ENCODE results near the gene PPP1R1C.
"Not testable (repeated sequence)": the region's sequence is repeated elsewhere in the genome, so short reads cannot be mapped to it uniquely, and the experiment has no call there.

The PPP1R1C gene

DNA sequence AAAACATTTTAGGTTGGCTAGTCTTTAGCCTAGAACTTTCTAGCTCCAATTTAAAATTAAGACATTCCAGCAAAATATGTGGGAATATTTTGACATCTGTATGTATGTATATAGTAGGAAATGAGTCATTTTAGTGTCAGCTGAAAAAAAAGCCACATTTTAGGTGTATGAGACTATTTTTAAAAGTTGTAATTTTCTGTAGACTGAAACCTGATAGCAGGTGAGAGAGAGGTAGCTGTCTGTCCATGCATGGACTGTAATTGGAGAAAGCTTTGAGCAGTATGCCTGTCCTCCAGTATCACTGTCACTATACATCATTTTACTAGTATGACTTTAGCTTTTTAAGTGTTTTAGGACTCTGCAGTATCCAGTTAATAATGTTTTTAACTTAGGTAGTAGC lies 26.1 kb upstream of the PPP1R1C start:
- DNase-seq: no peak
- no peaks in the 10 kb centered on the region for H3K27me3 ChIP-seq
- no peaks in the 10 kb centered on the region for H3K36me3 ChIP-seq
- H3K4me3 ChIP-seq: no peak overlapping the region
- intact Hi-C loops (cut with DNase I; ENCODE audit: low total_unique reads): no loop called here
- H3K4me1 ChIP-seq: peaks cover 0 to 6% (median 0%) of the 10 kb centered on the region in 4 donors
- no peak overlapping the region for H3K27ac ChIP-seq
- no peak for TF ChIP-seq CTCF (IDR thresholded peaks at IDR 0.05)
- H3K9me3 ChIP-seq: no peaks in the 10 kb centered on the region

DNA sequence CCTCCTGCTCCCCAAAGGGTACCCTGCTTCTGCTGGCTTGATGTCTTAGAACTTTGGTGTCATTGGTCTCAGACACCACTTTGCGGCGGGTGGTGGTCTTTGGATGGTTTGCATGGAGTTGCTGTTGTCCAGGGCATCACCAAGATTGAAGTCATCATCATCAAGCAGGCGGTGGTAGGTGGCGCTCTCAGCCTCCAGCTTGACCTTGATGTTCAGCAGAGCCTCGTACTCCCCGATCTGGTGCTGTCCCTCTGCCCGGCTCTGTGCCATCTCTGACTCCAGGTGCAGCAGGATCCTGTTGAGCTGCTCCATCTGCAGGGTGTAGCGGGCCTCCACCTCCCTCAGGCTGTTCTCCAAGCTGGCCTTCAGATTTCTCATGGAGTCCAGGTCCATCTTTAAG lies 24.5 kb upstream of the PPP1R1C start:
- H3K27me3 ChIP-seq; intact Hi-C loops (cut with DNase I; ENCODE audit: low total_unique reads); H3K36me3 ChIP-seq; H3K27ac ChIP-seq; H3K9me3 ChIP-seq; H3K4me3 ChIP-seq; DNase-seq; H3K4me1 ChIP-seq: not testable (repeated sequence)

DNA sequence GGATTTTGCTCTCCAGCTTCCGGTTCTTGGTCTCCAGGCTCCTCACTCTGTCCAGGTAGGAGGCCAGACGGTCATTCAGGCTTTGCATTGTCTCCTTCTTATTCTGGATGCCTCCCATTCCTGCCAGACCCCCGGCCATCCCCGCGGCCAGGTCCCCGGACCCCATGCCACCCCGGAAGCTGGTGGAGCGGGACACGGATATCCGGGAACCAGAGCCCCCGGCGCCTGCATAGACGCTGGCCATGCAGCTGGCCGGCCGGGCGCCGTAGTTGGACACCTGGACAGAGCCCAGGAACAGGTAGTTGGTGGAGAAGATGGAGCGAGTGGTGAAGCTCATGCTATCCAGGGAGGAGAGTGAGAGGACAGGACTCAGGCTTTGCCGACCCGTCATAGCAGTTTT lies 23.5 kb upstream of the PPP1R1C start:
- Histone ChIP-seq H3K9me3 (no peaks in the 10 kb centered on the region), H3K27ac (no peak overlapping the region), H3K27me3 (no peaks in the 10 kb centered on the region), H3K36me3 (no peaks in the 10 kb centered on the region), H3K4me1 (no peaks in the 10 kb centered on the region), H3K4me3 (no peak overlapping the region)
- intact Hi-C loops (cut with DNase I; ENCODE audit: low total_unique reads): no loop called here
- DNase-seq: no peak
- TF ChIP-seq CTCF (IDR thresholded peaks at IDR 0.05): no peak

DNA sequence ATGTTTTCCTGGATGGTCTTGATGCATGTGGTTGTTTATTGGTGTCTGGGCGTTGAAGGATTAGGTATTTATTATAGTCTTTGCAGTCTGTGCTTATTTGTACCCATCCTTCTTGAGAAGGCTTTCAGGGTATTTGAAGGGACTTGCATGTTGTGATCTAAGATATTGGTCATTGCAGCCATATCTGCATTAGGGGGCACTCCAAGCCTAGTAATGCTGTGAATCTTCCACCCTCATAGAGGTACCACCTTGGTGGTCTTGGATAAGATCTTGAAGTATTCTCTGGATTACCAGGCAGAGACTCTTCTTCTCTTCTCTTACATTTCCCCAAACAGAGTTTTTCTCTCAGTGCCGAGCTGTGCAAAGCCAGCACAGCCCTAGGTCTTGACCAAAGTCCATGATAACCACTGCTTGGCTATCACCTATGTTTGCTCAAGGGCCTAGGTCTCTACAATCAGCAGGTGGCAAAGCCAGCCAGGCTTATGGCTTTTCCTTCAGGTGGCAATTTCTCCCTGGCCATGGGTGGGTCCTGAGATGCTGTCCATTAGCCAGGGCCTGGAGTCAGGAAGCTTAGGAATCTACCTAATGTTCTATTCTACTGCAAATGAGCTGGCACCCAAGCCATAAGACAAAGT lies 15.4 kb upstream of the PPP1R1C start:
- no peaks in the 10 kb centered on the region for H3K27me3 ChIP-seq
- H3K4me1 ChIP-seq: no peaks in the 10 kb centered on the region
- H3K27ac ChIP-seq: no peak overlapping the region
- DNase-seq: no peak
- H3K4me3 ChIP-seq: no peak overlapping the region
- no peak for TF ChIP-seq CTCF (IDR thresholded peaks at IDR 0.05)
- H3K36me3 ChIP-seq: no peaks in the 10 kb centered on the region
- peaks cover 0 to 7% (median 0%) of the 10 kb centered on the region in 3 donors for H3K9me3 ChIP-seq
- intact Hi-C loops (cut with DNase I; ENCODE audit: low total_unique reads): no loop called here

- peaks cover 0 to 7% (median 0%) of the 10 kb centered on the region in 3 donors for H3K9me3 ChIP-seq
- no peak for DNase-seq
- intact Hi-C loops (cut with DNase I; ENCODE audit: low total_unique reads): no loop called here
- H3K27ac ChIP-seq: no peak overlapping the region
- TF ChIP-seq CTCF (IDR thresholded peaks at IDR 0.05): no peak
- H3K4me1 ChIP-seq: no peaks in the 10 kb centered on the region
- H3K4me3 ChIP-seq: no peak overlapping the region
- no peaks in the 10 kb centered on the region for H3K36me3 ChIP-seq
- no peaks in the 10 kb centered on the region for H3K27me3 ChIP-seq
Observed at GRCh38 chr2:181971032-181971431, 14.6 kb upstream of the PPP1R1C start.

DNA sequence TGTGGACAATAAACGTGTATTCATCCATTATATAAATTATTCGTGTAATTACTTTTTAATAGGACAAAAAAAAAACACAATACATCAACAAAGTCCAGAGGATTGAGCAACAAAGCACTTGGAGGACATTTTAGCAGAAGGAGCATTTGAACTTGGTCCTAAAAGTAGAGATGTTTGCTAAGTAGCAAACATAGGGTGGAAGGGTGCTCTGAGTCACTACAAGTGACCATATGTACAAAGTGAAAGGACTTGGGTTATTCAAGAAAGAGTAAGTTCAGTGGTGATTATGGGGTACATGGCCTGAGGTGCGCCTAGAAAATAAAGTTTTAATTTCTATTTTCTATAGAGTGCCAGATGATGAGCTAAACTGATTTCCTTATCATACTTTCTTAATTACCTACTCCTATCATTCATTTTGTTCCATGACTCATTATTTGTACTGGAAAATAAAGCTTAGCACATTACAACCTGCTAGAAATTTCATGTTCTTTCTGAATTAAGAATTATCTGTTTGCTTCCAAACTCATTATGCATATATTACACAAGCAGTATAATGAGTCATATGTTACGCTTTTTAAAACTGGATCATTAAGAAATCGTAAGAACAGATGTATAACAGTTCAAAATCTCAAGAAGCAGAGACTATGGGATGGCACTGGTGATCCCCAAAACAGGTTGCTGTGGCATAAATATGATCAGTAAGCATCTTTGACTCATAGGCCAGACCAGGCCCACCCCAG lies 13.1 kb upstream of the PPP1R1C start:
- TF ChIP-seq CTCF (IDR thresholded peaks at IDR 0.05): no peak
- no peaks in the 10 kb centered on the region for H3K27me3 ChIP-seq
- DNase-seq: no peak
- peaks cover 0 to 7% (median 0%) of the 10 kb centered on the region in 3 donors for H3K9me3 ChIP-seq
- intact Hi-C loops (cut with DNase I; ENCODE audit: low total_unique reads): no loop called here
- H3K4me3 ChIP-seq: no peak overlapping the region
- H3K36me3 ChIP-seq: no peaks in the 10 kb centered on the region
- no peaks in the 10 kb centered on the region for H3K4me1 ChIP-seq
- no peak overlapping the region for H3K27ac ChIP-seq

Measured in tibial artery (tissue), 4 donors.